ENCODE measurements around the gene HJV. TPM values are rescaled to one million over a fixed set of nuclear protein-coding genes. Genes with fewer than 3 reads are reported as not detected.
"Not testable (repeated sequence)": the region's sequence is repeated elsewhere in the genome, so short reads cannot be mapped to it uniquely, and the experiment has no call there.

HJV gene
- polyA plus RNA-seq, 4 donors, result 0.65 TPM; not detected in 3

- H3K9me3 ChIP-seq (ENCODE audit: control insufficient read depth in 2 of 2, insufficient read depth in 1 of 2, low read depth in 1 of 2, low read length in 1 of 2); H3K27ac ChIP-seq (ENCODE audit: low read depth in 1 of 3, low read length in 2 of 3); H3K27me3 ChIP-seq (ENCODE audit: control insufficient read depth in 3 of 3, insufficient read depth in 3 of 3, low read length in 3 of 3); H3K4me3 ChIP-seq (ENCODE audit: low read depth in 1 of 3, low read length in 3 of 3); H3K36me3 ChIP-seq (ENCODE audit: control insufficient read depth in 3 of 3, insufficient read depth in 2 of 3, low read depth in 1 of 3, low read length in 3 of 3); DNase-seq; FAIRE-seq: not testable (repeated sequence)
- WGBS, 3 donors, result 78 to 84% (median 82%) methylated on average over 8 of the region's 8 CpGs
- peaks cover 0 to 14% (median 0%) of the 10 kb centered on the region in 3 donors for H3K4me1 ChIP-seq (ENCODE audit: control insufficient read depth in 3 of 3, insufficient read depth in 2 of 3, low read depth in 1 of 3, low read length in 2 of 3)
These were observed 27.1 kb upstream of the HJV start for GRCh38 chr1:146048514-146049115.

- Histone ChIP-seq H3K27ac (ENCODE audit: low read depth in 1 of 3, low read length in 2 of 3) (no peak overlapping the region), H3K4me1 (ENCODE audit: control insufficient read depth in 3 of 3, insufficient read depth in 2 of 3, low read depth in 1 of 3, low read length in 2 of 3) (peaks cover 0 to 14% (median 0%) of the 10 kb centered on the region in 3 donors), H3K4me3 (ENCODE audit: low read depth in 1 of 3, low read length in 3 of 3) (no peak overlapping the region), H3K9me3 (ENCODE audit: control insufficient read depth in 2 of 2, insufficient read depth in 1 of 2, low read depth in 1 of 2, low read length in 1 of 2) (no peaks in the 10 kb centered on the region), H3K27me3 (ENCODE audit: control insufficient read depth in 3 of 3, insufficient read depth in 3 of 3, low read length in 3 of 3) (no peaks in the 10 kb centered on the region), H3K36me3 (ENCODE audit: control insufficient read depth in 3 of 3, insufficient read depth in 2 of 3, low read depth in 1 of 3, low read length in 3 of 3) (no peaks in the 10 kb centered on the region)
- 97 to 100% (median 98%) methylated on average over 1 of the region's 1 CpG for WGBS, 3 donors
- DNase-seq (no peak), FAIRE-seq (no peak)
These were observed 25.1 kb upstream of the HJV start for GRCh38 chr1:146046664-146047063.

- FAIRE-seq, result no peak
- 57 to 70% (median 69%) methylated on average over 9 of the region's 9 CpGs for WGBS, 3 donors
- H3K4me3 ChIP-seq (ENCODE audit: low read depth in 1 of 3, low read length in 3 of 3), result no peak overlapping the region
These were observed 18.3 kb upstream of the HJV start for GRCh38 chr1:146039844-146040194.

GRCh38 chr1:146036965-146037646, 15.6 kb upstream of the HJV start:
- DNase-seq (peak; percentile 90 to 93), FAIRE-seq (no peak)
- no peaks in the 10 kb centered on the region for H3K9me3 ChIP-seq (ENCODE audit: control insufficient read depth in 2 of 2, insufficient read depth in 1 of 2, low read depth in 1 of 2, low read length in 1 of 2)
- H3K36me3 ChIP-seq (ENCODE audit: control insufficient read depth in 3 of 3, insufficient read depth in 2 of 3, low read depth in 1 of 3, low read length in 3 of 3), result no peaks in the 10 kb centered on the region
- H3K4me3 ChIP-seq (ENCODE audit: low read depth in 1 of 3, low read length in 3 of 3), result peak overlapping the region; percentile 48 to 76 (median 57)
- peak overlapping the region; percentile 72 to 97 (median 88) for H3K27ac ChIP-seq (ENCODE audit: low read depth in 1 of 3, low read length in 2 of 3)
- H3K4me1 ChIP-seq (ENCODE audit: control insufficient read depth in 3 of 3, insufficient read depth in 2 of 3, low read depth in 1 of 3, low read length in 2 of 3), result no peaks in the 10 kb centered on the region
- no peaks in the 10 kb centered on the region for H3K27me3 ChIP-seq (ENCODE audit: control insufficient read depth in 3 of 3, insufficient read depth in 3 of 3, low read length in 3 of 3)
- 0% methylated on average over 21 of the region's 21 CpGs for WGBS, 3 donors

More at GRCh38 chr1:146039844-146040194, 18.3 kb upstream of the HJV start:
- Histone ChIP-seq H3K27me3 (ENCODE audit: control insufficient read depth in 3 of 3, insufficient read depth in 3 of 3, low read length in 3 of 3) (no peaks in the 10 kb centered on the region), H3K9me3 (ENCODE audit: control insufficient read depth in 2 of 2, insufficient read depth in 1 of 2, low read depth in 1 of 2, low read length in 1 of 2) (no peaks in the 10 kb centered on the region), H3K4me1 (ENCODE audit: control insufficient read depth in 3 of 3, insufficient read depth in 2 of 3, low read depth in 1 of 3, low read length in 2 of 3) (no peaks in the 10 kb centered on the region), H3K27ac (ENCODE audit: low read depth in 1 of 3, low read length in 2 of 3) (peak overlapping the region in 1 of 3 donors; percentile 12), H3K36me3 (ENCODE audit: control insufficient read depth in 3 of 3, insufficient read depth in 2 of 3, low read depth in 1 of 3, low read length in 3 of 3) (no peaks in the 10 kb centered on the region)
- peak in 1 of 2 donors; percentile 10 for DNase-seq

- H3K4me3 ChIP-seq (ENCODE audit: low read depth in 1 of 3, low read length in 3 of 3), result peak overlapping the region in 1 of 3 donors; percentile 76
- WGBS, 3 donors, result 3 to 4% (median 4%) methylated on average over 10 of the region's 10 CpGs
- FAIRE-seq (no peak), DNase-seq (peak in 1 of 2 donors; percentile 35)
- H3K9me3 ChIP-seq (ENCODE audit: control insufficient read depth in 2 of 2, insufficient read depth in 1 of 2, low read depth in 1 of 2, low read length in 1 of 2), result no peaks in the 10 kb centered on the region
- no peaks in the 10 kb centered on the region for H3K27me3 ChIP-seq (ENCODE audit: control insufficient read depth in 3 of 3, insufficient read depth in 3 of 3, low read length in 3 of 3)
- no peaks in the 10 kb centered on the region for H3K4me1 ChIP-seq (ENCODE audit: control insufficient read depth in 3 of 3, insufficient read depth in 2 of 3, low read depth in 1 of 3, low read length in 2 of 3)
- H3K36me3 ChIP-seq (ENCODE audit: control insufficient read depth in 3 of 3, insufficient read depth in 2 of 3, low read depth in 1 of 3, low read length in 3 of 3), result no peaks in the 10 kb centered on the region
- H3K27ac ChIP-seq (ENCODE audit: low read depth in 1 of 3, low read length in 2 of 3), result peak overlapping the region in 2 of 3 donors; percentile 46 to 88
These were observed 14.9 kb upstream of the HJV start for GRCh38 chr1:146036241-146036964.

GRCh38 chr1:146035048-146035423, 13.5 kb upstream of the HJV start:
- Histone ChIP-seq H3K9me3 (ENCODE audit: control insufficient read depth in 2 of 2, insufficient read depth in 1 of 2, low read depth in 1 of 2, low read length in 1 of 2) (no peaks in the 10 kb centered on the region), H3K27me3 (ENCODE audit: control insufficient read depth in 3 of 3, insufficient read depth in 3 of 3, low read length in 3 of 3) (no peaks in the 10 kb centered on the region), H3K27ac (ENCODE audit: low read depth in 1 of 3, low read length in 2 of 3) (peak overlapping the region in 1 of 3 donors; percentile 54), H3K4me1 (ENCODE audit: control insufficient read depth in 3 of 3, insufficient read depth in 2 of 3, low read depth in 1 of 3, low read length in 2 of 3) (no peaks in the 10 kb centered on the region), H3K4me3 (ENCODE audit: low read depth in 1 of 3, low read length in 3 of 3) (peak overlapping the region in 1 of 3 donors; percentile 51), H3K36me3 (ENCODE audit: control insufficient read depth in 3 of 3, insufficient read depth in 2 of 3, low read depth in 1 of 3, low read length in 3 of 3) (no peaks in the 10 kb centered on the region)
- DNase-seq (peak; percentile 28 to 60), FAIRE-seq (no peak)
- WGBS, 3 donors, result 26 to 32% (median 26%) methylated on average over 6 of the region's 6 CpGs

- peaks cover 0 to 3% of the 10 kb centered on the region in 2 donors for H3K9me3 ChIP-seq (ENCODE audit: control insufficient read depth in 2 of 2, insufficient read depth in 1 of 2, low read depth in 1 of 2, low read length in 1 of 2)
- FAIRE-seq (no peak), DNase-seq (peak; percentile 52 to 65)
- H3K4me3 ChIP-seq (ENCODE audit: low read depth in 1 of 3, low read length in 3 of 3), result no peak overlapping the region
- 50 to 52% (median 50%) methylated on average over 6 of the region's 6 CpGs for WGBS, 3 donors
- no peaks in the 10 kb centered on the region for H3K4me1 ChIP-seq (ENCODE audit: control insufficient read depth in 3 of 3, insufficient read depth in 2 of 3, low read depth in 1 of 3, low read length in 2 of 3)
- no peaks in the 10 kb centered on the region for H3K36me3 ChIP-seq (ENCODE audit: control insufficient read depth in 3 of 3, insufficient read depth in 2 of 3, low read depth in 1 of 3, low read length in 3 of 3)
- no peaks in the 10 kb centered on the region for H3K27me3 ChIP-seq (ENCODE audit: control insufficient read depth in 3 of 3, insufficient read depth in 3 of 3, low read length in 3 of 3)
- no peak overlapping the region for H3K27ac ChIP-seq (ENCODE audit: low read depth in 1 of 3, low read length in 2 of 3)
These were observed 11.2 kb upstream of the HJV start for GRCh38 chr1:146032631-146033219.

- no peaks in the 10 kb centered on the region for H3K4me1 ChIP-seq (ENCODE audit: control insufficient read depth in 3 of 3, insufficient read depth in 2 of 3, low read depth in 1 of 3, low read length in 2 of 3)
- no peak overlapping the region for H3K4me3 ChIP-seq (ENCODE audit: low read depth in 1 of 3, low read length in 3 of 3)
- no peaks in the 10 kb centered on the region for H3K36me3 ChIP-seq (ENCODE audit: control insufficient read depth in 3 of 3, insufficient read depth in 2 of 3, low read depth in 1 of 3, low read length in 3 of 3)
- H3K27ac ChIP-seq (ENCODE audit: low read depth in 1 of 3, low read length in 2 of 3), result no peak overlapping the region
- DNase-seq, result no peak
- peaks cover 0 to 3% of the 10 kb centered on the region in 2 donors for H3K9me3 ChIP-seq (ENCODE audit: control insufficient read depth in 2 of 2, insufficient read depth in 1 of 2, low read depth in 1 of 2, low read length in 1 of 2)
- no peak for FAIRE-seq
- no peaks in the 10 kb centered on the region for H3K27me3 ChIP-seq (ENCODE audit: control insufficient read depth in 3 of 3, insufficient read depth in 3 of 3, low read length in 3 of 3)
These were observed 9.9 kb upstream of the HJV start for GRCh38 chr1:146031476-146031875.
